Measurements from ENCODE around the gene LYPD6B. TPM values are rescaled to one million over a fixed set of nuclear protein-coding genes. Genes with fewer than 3 reads are reported as not detected.

The LYPD6B gene
- total RNA-seq, 1 experiment from 2014 or later: 2.0 TPM

DNA sequence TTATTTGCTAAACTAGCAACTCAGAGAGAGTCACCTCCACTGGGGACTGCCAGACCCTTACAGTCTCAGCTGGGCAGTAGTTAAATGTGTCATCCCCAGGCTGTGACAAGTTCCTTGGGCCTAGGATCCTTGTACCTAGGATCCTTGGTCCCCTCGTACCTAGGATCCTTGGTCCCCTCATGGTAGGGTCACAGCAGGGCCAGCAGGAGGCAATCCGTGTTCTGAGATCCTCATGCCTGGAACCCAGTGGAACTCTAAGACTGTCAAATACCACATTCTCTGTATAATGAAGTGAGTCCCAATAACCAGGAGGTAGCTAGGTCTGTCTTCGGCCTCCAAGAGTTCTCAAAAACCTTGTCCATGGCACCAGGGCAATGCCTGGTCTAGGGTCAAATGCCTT lies 60.8 kb downstream of the LYPD6B start:
- Histone ChIP-seq H3K4me3 (ENCODE audit: low read length) (no peak overlapping the region), H2AFZ (ENCODE audit: low read length) (no peak overlapping the region), H3K36me3 (ENCODE audit: low read depth, low read length) (no peaks in the 10 kb centered on the region), H3K4me2 (ENCODE audit: low read length) (no peak overlapping the region), H3K79me2 (ENCODE audit: low read length) (no peaks in the 10 kb centered on the region), H3K9ac (ENCODE audit: low read length) (no peak overlapping the region), H3K9me3 (ENCODE audit: low read length) (no peaks in the 10 kb centered on the region), H4K20me1 (ENCODE audit: low read length) (no peaks in the 10 kb centered on the region), H3K27me3 (ENCODE audit: low read length) (peaks cover 39% of the 10 kb centered on the region; the same call in 1 of the 2 replicates), H3K4me1 (ENCODE audit: insufficient read depth, low read length) (peaks cover 4% of the 10 kb centered on the region; the same call in 1 of the 2 replicates), H3F3A (ENCODE audit: low read length, unreplicated experiment) (no peaks in the 10 kb centered on the region), H3K27ac (ENCODE audit: low read length) (no peak overlapping the region), H3K9me2 (replicated peaks; ENCODE audit: low read length) (no peaks in the 10 kb centered on the region)
- TF ChIP-seq EZH2 (IDR thresholded peaks at IDR 0.05; ENCODE audit: low read length, unreplicated experiment): no peak
- TF ChIP-seq EZH2phosphoT487 (IDR thresholded peaks at IDR 0.05; ENCODE audit: borderline replicate concordance, low read length): no peak
- TF ChIP-seq, protein P1, sequence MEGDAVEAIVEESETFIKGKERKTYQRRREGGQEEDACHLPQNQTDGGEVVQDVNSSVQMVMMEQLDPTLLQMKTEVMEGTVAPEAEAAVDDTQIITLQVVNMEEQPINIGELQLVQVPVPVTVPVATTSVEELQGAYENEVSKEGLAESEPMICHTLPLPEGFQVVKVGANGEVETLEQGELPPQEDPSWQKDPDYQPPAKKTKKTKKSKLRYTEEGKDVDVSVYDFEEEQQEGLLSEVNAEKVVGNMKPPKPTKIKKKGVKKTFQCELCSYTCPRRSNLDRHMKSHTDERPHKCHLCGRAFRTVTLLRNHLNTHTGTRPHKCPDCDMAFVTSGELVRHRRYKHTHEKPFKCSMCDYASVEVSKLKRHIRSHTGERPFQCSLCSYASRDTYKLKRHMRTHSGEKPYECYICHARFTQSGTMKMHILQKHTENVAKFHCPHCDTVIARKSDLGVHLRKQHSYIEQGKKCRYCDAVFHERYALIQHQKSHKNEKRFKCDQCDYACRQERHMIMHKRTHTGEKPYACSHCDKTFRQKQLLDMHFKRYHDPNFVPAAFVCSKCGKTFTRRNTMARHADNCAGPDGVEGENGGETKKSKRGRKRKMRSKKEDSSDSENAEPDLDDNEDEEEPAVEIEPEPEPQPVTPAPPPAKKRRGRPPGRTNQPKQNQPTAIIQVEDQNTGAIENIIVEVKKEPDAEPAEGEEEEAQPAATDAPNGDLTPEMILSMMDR (conservative IDR thresholded peaks at IDR 0.05; ENCODE audit: low read depth, low read length): no peak
- CTCF ChIA-PET: no interaction called here
- no TSS peak for BruUV-seq (replicated peaks)
- DNase-seq (no peak), ATAC-seq (no peak)
- POLR2A ChIA-PET (ENCODE audit: unreplicated experiment): no interaction called here
- intact Hi-C loops (cut with micrococcal nuclease): no loop called here

GRCh38 chr2:149100739-149101699 lies 62.5 kb downstream of the LYPD6B start:
- H3K4me3 ChIP-seq (ENCODE audit: low read length): no peak overlapping the region
- intact Hi-C loops (cut with micrococcal nuclease): no loop called here

More at GRCh38 chr2:149100739-149101699, 62.5 kb downstream of the LYPD6B start:
- no TSS peak for BruUV-seq (replicated peaks)
- Histone ChIP-seq H3K9me3 (ENCODE audit: low read length) (no peaks in the 10 kb centered on the region), H3F3A (ENCODE audit: low read length, unreplicated experiment) (no peaks in the 10 kb centered on the region), H3K9me2 (replicated peaks; ENCODE audit: low read length) (no peaks in the 10 kb centered on the region), H3K9ac (ENCODE audit: low read length) (no peak overlapping the region), H3K27ac (ENCODE audit: low read length) (no peak overlapping the region), H3K79me2 (ENCODE audit: low read length) (no peaks in the 10 kb centered on the region), H3K4me2 (ENCODE audit: low read length) (no peak overlapping the region), H3K4me1 (ENCODE audit: insufficient read depth, low read length) (peaks cover 4% of the 10 kb centered on the region; the same call in 1 of the 2 replicates), H2AFZ (ENCODE audit: low read length) (no peak overlapping the region), H3K36me3 (ENCODE audit: low read depth, low read length) (no peaks in the 10 kb centered on the region), H4K20me1 (ENCODE audit: low read length) (no peaks in the 10 kb centered on the region), H3K27me3 (ENCODE audit: low read length) (peaks cover 31% of the 10 kb centered on the region; the same call in 1 of the 2 replicates)
- DNase-seq: no peak
- no peak for ATAC-seq
- TF ChIP-seq, protein P1 (conservative IDR thresholded peaks at IDR 0.05; ENCODE audit: low read depth, low read length): no peak
- TF ChIP-seq EZH2phosphoT487 (IDR thresholded peaks at IDR 0.05; ENCODE audit: borderline replicate concordance, low read length): no peak
- no peak for TF ChIP-seq EZH2 (IDR thresholded peaks at IDR 0.05; ENCODE audit: low read length, unreplicated experiment)
- ChIA-PET CTCF (no interaction called here), POLR2A (ENCODE audit: unreplicated experiment) (no interaction called here)

All from PC-3 (cell line).